Body of pancreas (tissue), 4 donors: Measurements from ENCODE around the gene FIBIN.

Experiments used
- CTCF ChIP-seq, 7 experiments: fragments of 450-650 bp in 4 of 7; fragments of 200-600 bp in 3 of 7; sonication (generic) in 3 of 7; IDR thresholded peaks; one replicate each; pipeline ENCODE4 v1.5.1; 2016 to 2019; ENCODE audit warnings: antibody characterized with exemption in 7 of 7
- POLR2A ChIP-seq, 3 donors: fragments of 450-650 bp; IDR thresholded peaks; one replicate each; pipeline ENCODE4 v1.6.1; 2016; ENCODE audit warnings: antibody characterized with exemption in 3 of 3, mild to moderate bottlenecking in 2 of 3

GRCh38 chr11:27031754-27032153 lies 37.8 kb downstream of the FIBIN start:
- TF ChIP-seq CTCF (IDR thresholded peaks at IDR 0.05), result no peak
- no peak for TF ChIP-seq POLR2A (IDR thresholded peaks at IDR 0.05)
